H1 (cell line): ENCODE measurements around the gene PPM1D. TPM values are rescaled to one million over a fixed set of nuclear protein-coding genes. Genes with fewer than 3 reads are reported as not detected.
A peak's percentile ranks its signal among the peaks of the same experiment; 100 is the strongest.

Experiments used
- CTCF ChIA-PET: fragments of 300-600 bp; sonication (Branson Sonifier 250); formaldehyde crosslinking; loops from one replicate; lab custom pipeline; 2021; ENCODE audit not compliant: partially characterized antibody; lab: Charles Lee
- POLR2A ChIA-PET: fragments of 300-600 bp; sonication (Branson Sonifier 250); formaldehyde crosslinking; loops from one replicate; lab custom pipeline; 2021; ENCODE audit warnings: inconsistent platforms; ENCODE audit not compliant: partially characterized antibody; lab: Charles Lee
- DNase-seq, 2 experiments: peaks; one replicate each; pipeline versions ENCODE4 v3.0.0 to v3.0.0-alpha.2; 2010 to 2022; ENCODE audit warnings: low spot score in 2 of 2, low read depth in 1 of 2, mixed read lengths in 1 of 2
- FAIRE-seq: peaks from 2 replicates; lab custom pipeline; 2011; peaks lifted over from hg19 to GRCh38; lab: Jason Lieb, UNC
- H2AFZ ChIP-seq: 2 replicates; pipeline ENCODE4 v1.8.1; 2012; ENCODE audit warnings: low read length, inconsistent platforms
- H2AK5ac ChIP-seq: 2 replicates; pipeline ENCODE4 v1.6.1; 2013; ENCODE audit warnings: low read depth, low read length
- H2BK120ac ChIP-seq: replicated peaks from 2 replicates; pipeline ENCODE3; 2013; ENCODE audit warnings: low read depth, low read length, inconsistent platforms
- H2BK12ac ChIP-seq: 2 replicates; pipeline ENCODE4 v1.6.1; 2013; ENCODE audit warnings: low read depth, low read length
- H2BK15ac ChIP-seq: 2 replicates; pipeline ENCODE4 v1.6.1; 2013; ENCODE audit warnings: low read length
- H2BK20ac ChIP-seq: 2 replicates; pipeline ENCODE4 v1.6.1; 2013; ENCODE audit warnings: low read length
- H2BK5ac ChIP-seq: 2 replicates; pipeline ENCODE4 v1.6.1; 2013; ENCODE audit warnings: low read depth, low read length
- H3K14ac ChIP-seq: 2 replicates; pipeline ENCODE4 v1.6.1; 2013; ENCODE audit warnings: inconsistent platforms; ENCODE audit not compliant: insufficient read length
- H3K18ac ChIP-seq: 2 replicates; pipeline ENCODE4 v1.6.1; 2013; ENCODE audit warnings: low read length; ENCODE audit errors: extremely low read depth
- H3K23ac ChIP-seq: 2 replicates; pipeline ENCODE4 v1.6.1; 2013; ENCODE audit warnings: inconsistent platforms; ENCODE audit not compliant: insufficient read length
- H3K23me2 ChIP-seq: 2 replicates; pipeline ENCODE4 v1.6.1; 2013; ENCODE audit warnings: low read depth, low read length
- H3K27ac ChIP-seq: 2 replicates; pipeline ENCODE4 v1.6.1; 2011; ENCODE audit warnings: low read depth, low read length, inconsistent platforms
- H3K27me3 ChIP-seq, 4 experiments: replicated peaks in 1 of 4; 1 replicate in 1 of 4; 2 replicates in 3 of 4; pipeline versions ENCODE4 v1.6.1 to v1.8.1; 2011 to 2013; ENCODE audit warnings: low read length in 3 of 4, mild to moderate bottlenecking in 3 of 4, inconsistent platforms in 2 of 4, mixed read lengths in 2 of 4, moderate library complexity in 1 of 4; ENCODE audit not compliant: control insufficient read depth in 3 of 4, insufficient read depth in 3 of 4; ENCODE audit errors: extremely low read depth in 1 of 4
- H3K36me3 ChIP-seq, 4 experiments: 2 replicates each; pipeline versions ENCODE4 v1.6.1 to v1.8.1; 2011 to 2013; ENCODE audit warnings: mild to moderate bottlenecking in 4 of 4, low read length in 3 of 4, moderate library complexity in 2 of 4, control low read depth in 1 of 4, inconsistent platforms in 1 of 4; ENCODE audit not compliant: insufficient read depth in 4 of 4, control insufficient read depth in 2 of 4
- H3K4ac ChIP-seq: replicated peaks from 2 replicates; pipeline ENCODE3; 2013; ENCODE audit warnings: low read length, low read depth, mixed read lengths, inconsistent platforms; ENCODE audit not compliant: insufficient read length
- H3K4me1 ChIP-seq, 4 experiments: replicated peaks in 1 of 4; 1 replicate in 1 of 4; 2 replicates in 3 of 4; pipeline versions ENCODE4 v1.6.1 to v1.8.1; 2011 to 2013; ENCODE audit warnings: low read length in 3 of 4, inconsistent platforms in 2 of 4, mixed read lengths in 1 of 4; ENCODE audit not compliant: insufficient read depth in 4 of 4, control insufficient read depth in 3 of 4
- H3K4me2 ChIP-seq, 2 experiments: 2 replicates each; pipeline versions ENCODE4 v1.6.1 to v1.8.1; 2011 to 2013; ENCODE audit warnings: low read depth in 2 of 2, low read length in 2 of 2, control low read depth in 1 of 2, inconsistent platforms in 1 of 2, mild to moderate bottlenecking in 1 of 2; ENCODE audit not compliant: insufficient read depth in 1 of 2
- H3K4me3 ChIP-seq, 4 experiments: fragments of 200-600, 300-600 bp in 1 of 4; sonication (generic), shearing (Covaris generic), sonication (Bioruptor Twin) in 1 of 4; 2 replicates each; pipeline versions ENCODE4 v1.5.1 to v1.8.1; 2011 to 2016; ENCODE audit warnings: low read length in 4 of 4, low read depth in 3 of 4, control low read depth in 2 of 4, inconsistent platforms in 2 of 4, mild to moderate bottlenecking in 2 of 4, mixed read lengths in 1 of 4, moderate library complexity in 1 of 4; ENCODE audit not compliant: insufficient read depth in 2 of 4; ENCODE audit errors: extremely low read depth in 1 of 4
- H3K56ac ChIP-seq: replicated peaks from 2 replicates; pipeline ENCODE3; 2013; ENCODE audit warnings: low read depth, mild to moderate bottlenecking, mixed read lengths, low read length, inconsistent platforms; ENCODE audit not compliant: insufficient read length
- H3K79me1 ChIP-seq: 2 replicates; pipeline ENCODE4 v1.6.1; 2013; ENCODE audit warnings: low read depth, low read length, control low read depth
- H3K79me2 ChIP-seq, 2 experiments: 2 replicates each; pipeline versions ENCODE4 v1.6.1 to v1.8.1; 2012 to 2013; ENCODE audit warnings: low read length in 2 of 2, mild to moderate bottlenecking in 2 of 2, inconsistent platforms in 1 of 2; ENCODE audit not compliant: insufficient read depth in 2 of 2, control insufficient read depth in 1 of 2
- H3K9ac ChIP-seq, 4 experiments: replicated peaks in 1 of 4; 1 replicate in 1 of 4; 2 replicates in 3 of 4; pipeline versions ENCODE4 v1.6.1 to v1.8.1; 2011 to 2013; ENCODE audit warnings: low read depth in 3 of 4, low read length in 3 of 4, control low read depth in 2 of 4, mild to moderate bottlenecking in 2 of 4, moderate library complexity in 2 of 4, inconsistent platforms in 1 of 4; ENCODE audit errors: extremely low read depth in 1 of 4
- H3K9me3 ChIP-seq, 2 experiments: 2 replicates each; pipeline versions ENCODE4 v1.6.1 to v1.8.1; 2012 to 2013; ENCODE audit warnings: mild to moderate bottlenecking in 2 of 2, moderate library complexity in 2 of 2, control low read depth in 1 of 2, inconsistent platforms in 1 of 2, low read depth in 1 of 2, low read length in 1 of 2, mixed read lengths in 1 of 2; ENCODE audit not compliant: insufficient read depth in 2 of 2
- H4K20me1 ChIP-seq, 2 experiments: replicated peaks in 1 of 2; 2 replicates each; pipeline versions ENCODE3 to v1.8.1; 2011 to 2013; ENCODE audit warnings: inconsistent platforms in 2 of 2, low read length in 2 of 2, mild to moderate bottlenecking in 1 of 2; ENCODE audit not compliant: insufficient read depth in 2 of 2, control insufficient read depth in 1 of 2
- H4K5ac ChIP-seq: 2 replicates; pipeline ENCODE4 v1.6.1; 2013; ENCODE audit warnings: low read length, low read depth, mixed read lengths, inconsistent platforms; ENCODE audit not compliant: insufficient read length
- H4K8ac ChIP-seq: 2 replicates; pipeline ENCODE4 v1.8.0; 2013; ENCODE audit warnings: mild to moderate bottlenecking, moderate library complexity, low read length, inconsistent platforms; ENCODE audit not compliant: insufficient read depth; ENCODE audit errors: extremely low read depth
- H4K91ac ChIP-seq: replicated peaks from 2 replicates; pipeline ENCODE3; 2013; ENCODE audit warnings: low read length, mixed read lengths, inconsistent platforms; ENCODE audit not compliant: insufficient read length
- RNF2 ChIP-seq: fragments of 200-900, 300-1000 bp; sonication (generic); IDR thresholded peaks from 2 replicates; pipeline ENCODE4 v1.7.1; 2016; ENCODE audit warnings: borderline replicate concordance, low read depth, mild to moderate bottlenecking, antibody characterized with exemption, low read length; ENCODE audit not compliant: poor library complexity, severe bottlenecking; ENCODE audit errors: missing control alignments
- WGBS, 2 experiments: shearing (Covaris generic) in 1 of 2; methylation state at CpG; one replicate each; pipeline versions ENCODE4 v1.1.6 to v1.1.7; 2013 to 2015; ENCODE audit warnings: low lambda C conversion rate in 2 of 2, mixed read lengths in 2 of 2, inconsistent platforms in 1 of 2, low coverage in 1 of 2, missing lambda C conversion rate in 1 of 2; ENCODE audit not compliant: insufficient replicate concordance in 2 of 2, insufficient coverage in 1 of 2, insufficient read length in 1 of 2; ENCODE audit errors: extremely low coverage in 1 of 2, missing lambda C conversion rate in 1 of 2; 5-methylcytosine and 5-hydroxymethylcytosine counted together
- polyA plus RNA-seq, 7 experiments: library from polyadenylated mRNA; depleted of rRNA in 3 of 7; stranded (reverse) in 5 of 7; unstranded in 2 of 7; fragments of >200 nt in 5 of 7; fragments of 200-250 nt in 2 of 7; gene quantifications; 1 replicate in 5 of 7; 2 replicates in 1 of 7; 4 replicates in 1 of 7; pipeline versions ENCODE4 v1.2.1 to v1.2.3, GENCODE V29; 2011 to 2013; ENCODE audit warnings: missing spikeins in 2 of 7, mixed read lengths in 2 of 7
- total RNA-seq: library from RNA; stranded (reverse); fragmentation: NEBNext Ultra II Directional; extraction: Animal tissue kit (Norgen Biotek cat#: 25700); gene quantifications from 2 replicates; pipeline ENCODE4 v1.2.1, GENCODE V29; 2021

Gene PPM1D
- total and polyA plus RNA-seq, 2 of the 8 experiments (the other 6 are each of a cell fraction or from before 2014, with no cell fraction given) = 5.0 to 16.7 TPM

DNA sequence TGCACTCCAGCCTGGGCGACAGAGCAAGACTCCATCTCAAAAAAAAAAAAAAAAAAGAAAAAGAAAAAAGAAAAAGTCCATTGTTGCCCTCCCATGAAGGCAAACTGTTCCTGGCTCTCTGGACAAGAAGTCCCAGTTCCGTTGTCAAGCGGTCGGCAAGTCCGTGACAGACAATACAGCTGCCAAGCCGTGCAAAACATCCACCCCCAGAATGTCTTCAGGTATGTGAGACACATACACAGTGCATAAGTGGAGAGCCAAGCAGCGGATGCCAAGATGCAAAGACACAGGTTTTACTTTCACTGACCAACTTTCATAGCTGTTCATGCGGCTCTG is 40.4 kb upstream of the PPM1D start:
- no peak for TF ChIP-seq RNF2
- no peak overlapping the region for H2BK12ac ChIP-seq
- H3K27me3 ChIP-seq = no peaks in the 10 kb centered on the region
- no peak overlapping the region for H2BK5ac ChIP-seq
- H2AK5ac ChIP-seq = no peak overlapping the region
- no peak overlapping the region for H4K91ac ChIP-seq
- H2BK20ac ChIP-seq = no peak overlapping the region
- H3K23ac ChIP-seq = no peak overlapping the region
- no peak overlapping the region for H3K27ac ChIP-seq
- no peak for DNase-seq
- no peak overlapping the region for H3K56ac ChIP-seq
- CTCF ChIA-PET = interaction anchor here (0.6 to 6.4 kb wide), 4 partner anchors 10 to 81 kb away, joined by 4 to 48 read pairs (median 6); no protein-coding TSS in a partner anchor
- no peak overlapping the region for H3K4me2 ChIP-seq
- WGBS, 2 experiments = 92% methylated on average over 7 of the region's 8 CpGs; no CpG with 5 or more reads in 1 of the 2 experiments
- POLR2A ChIA-PET = interaction anchor here (0.6 to 1.5 kb wide), 2 partner anchors 41 to 99 kb away, joined by 4 to 5 read pairs; partner anchors contain the start of gene PPM1D
- H3K14ac ChIP-seq = no peak overlapping the region
- H3K79me1 ChIP-seq = no peaks in the 10 kb centered on the region
- H3K4me3 ChIP-seq = no peak overlapping the region
- 0 out of 2 replicates have a peak overlapping the region, but pooled peaks have one; percentile 46 for H4K8ac ChIP-seq
- H4K5ac ChIP-seq = no peak overlapping the region
- H2BK15ac ChIP-seq = no peak overlapping the region
- H3K4me1 ChIP-seq = no peaks in the 10 kb centered on the region
- no peaks in the 10 kb centered on the region for H4K20me1 ChIP-seq
- no peak overlapping the region for H2BK120ac ChIP-seq
- H3K79me2 ChIP-seq = no peaks in the 10 kb centered on the region
- no peak overlapping the region for H2AFZ ChIP-seq
- no peaks in the 10 kb centered on the region for H3K23me2 ChIP-seq
- H3K18ac ChIP-seq = no peak overlapping the region
- H3K4ac ChIP-seq = no peak overlapping the region
- no peak for FAIRE-seq
- peaks cover 16 to 31% of the 10 kb centered on the region in 2 experiments for H3K9me3 ChIP-seq
- H3K36me3 ChIP-seq = no peaks in the 10 kb centered on the region; a peak in 1 of 8 replicates
- no peak overlapping the region for H3K9ac ChIP-seq
